Measurements from ENCODE around the gene PALD1. TPM values are rescaled to one million over a fixed set of nuclear protein-coding genes. Genes with fewer than 3 reads are reported as not detected.

Gene PALD1
- total and polyA plus RNA-seq, 9 of the 15 experiments (the other 6 are each of a cell fraction or from before 2014, with no cell fraction given), result 0.03 to 0.29 (median 0.09) TPM; not detected in 2

DNA sequence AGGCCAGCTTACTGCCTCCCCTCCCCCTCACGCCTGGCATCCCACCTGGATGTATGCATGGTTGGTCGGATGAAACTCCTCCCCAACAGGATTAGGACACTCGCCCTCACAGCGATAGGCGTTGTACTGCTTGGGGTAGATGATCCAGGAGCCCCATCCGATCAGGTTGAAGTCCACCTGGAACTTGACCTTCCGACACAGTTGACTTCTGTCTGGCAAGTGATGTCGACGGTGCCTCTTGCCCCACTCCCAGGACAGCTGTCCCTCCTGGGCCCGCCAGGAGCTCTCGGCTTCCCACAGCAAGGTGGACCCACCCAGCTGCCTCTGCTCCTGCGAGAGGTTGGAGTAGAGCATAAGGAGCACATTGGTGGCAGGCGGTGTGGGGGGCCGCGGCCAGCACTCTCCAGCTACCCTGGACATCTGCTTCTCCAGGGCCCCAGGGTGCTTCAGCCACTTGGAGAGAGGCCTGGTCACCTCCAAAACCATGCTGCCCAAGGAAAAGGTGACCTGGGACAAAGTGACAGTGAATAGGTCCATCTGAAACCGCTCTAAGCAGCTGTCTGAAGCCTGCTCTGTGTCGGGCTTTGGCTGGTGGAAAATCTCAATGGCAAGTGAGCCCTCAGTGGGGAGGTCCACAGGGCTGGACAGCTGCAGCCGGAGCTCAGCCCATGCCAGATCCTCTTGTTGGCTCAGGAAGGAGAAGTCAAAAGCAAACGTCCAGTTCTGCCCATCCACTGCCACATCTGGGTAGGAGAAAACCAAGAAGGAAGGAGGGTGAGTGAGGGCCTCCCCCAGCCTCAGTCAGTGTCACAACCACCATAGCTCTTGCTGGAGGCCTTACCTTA, 43.1 kb upstream of the PALD1 start (continued):
- TF ChIP-seq, protein P1, sequence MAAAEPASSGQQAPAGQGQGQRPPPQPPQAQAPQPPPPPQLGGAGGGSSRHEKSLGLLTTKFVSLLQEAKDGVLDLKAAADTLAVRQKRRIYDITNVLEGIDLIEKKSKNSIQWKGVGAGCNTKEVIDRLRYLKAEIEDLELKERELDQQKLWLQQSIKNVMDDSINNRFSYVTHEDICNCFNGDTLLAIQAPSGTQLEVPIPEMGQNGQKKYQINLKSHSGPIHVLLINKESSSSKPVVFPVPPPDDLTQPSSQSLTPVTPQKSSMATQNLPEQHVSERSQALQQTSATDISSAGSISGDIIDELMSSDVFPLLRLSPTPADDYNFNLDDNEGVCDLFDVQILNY (CRISPR knock-in tag; IDR thresholded peaks at IDR 0.05), result no peak
- no peak for TF ChIP-seq MYC (IDR thresholded peaks at IDR 0.05; ENCODE audit: low read depth, low read length)
- no peak for TF ChIP-seq MYC (CRISPR knock-in tag; IDR thresholded peaks at IDR 0.05; ENCODE audit: borderline replicate concordance, low read depth)

DNA sequence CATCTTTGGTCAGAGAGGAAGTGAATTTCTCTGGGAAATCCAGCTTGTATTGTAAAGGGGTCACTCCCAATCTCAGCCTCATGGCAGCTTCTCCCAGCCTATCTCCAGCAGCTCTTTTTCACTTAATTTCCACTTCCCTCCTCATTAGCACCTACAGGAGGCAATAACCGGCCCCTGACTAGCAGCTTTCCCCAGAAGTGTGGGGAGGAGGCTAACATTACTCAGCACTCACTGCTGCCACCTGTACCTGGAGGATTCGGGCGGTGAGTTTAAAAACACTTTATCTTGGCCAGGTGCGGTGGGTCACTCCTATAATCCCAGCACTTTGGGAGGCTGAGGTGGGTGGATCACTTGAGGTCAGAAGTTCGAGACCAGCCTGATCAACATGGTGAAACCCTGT, 40.8 kb upstream of the PALD1 start:
- Histone ChIP-seq H3K9me1 (ENCODE audit: control insufficient read depth, insufficient read depth, low read length) (no peaks in the 10 kb centered on the region), H3K4me1 (replicated peaks in 1 of 2; ENCODE audit: control insufficient read depth in 2 of 2, insufficient read depth in 2 of 2, low read length in 2 of 2) (peaks cover 0 to 19% of the 10 kb centered on the region in 2 experiments; a peak in 3 of 5 replicates), H3K4me2 (ENCODE audit: insufficient read depth, low read length) (no peak overlapping the region), H3K36me3 (ENCODE audit: control insufficient read depth, insufficient read depth, low read length) (no peaks in the 10 kb centered on the region), H3K79me2 (ENCODE audit: control insufficient read depth, insufficient read depth, low read length) (no peaks in the 10 kb centered on the region), H3K9ac (ENCODE audit: insufficient read depth in 1 of 2, low read depth in 2 of 2, low read length in 2 of 2) (no peak overlapping the region), H2AFZ (ENCODE audit: low read depth, low read length) (no peak overlapping the region), H4K20me1 (replicated peaks; ENCODE audit: control insufficient read depth, insufficient read depth, low read length) (no peaks in the 10 kb centered on the region), H3K27ac (ENCODE audit: extremely low read depth, low read depth, low read length) (no peak overlapping the region), H3K4me3 (no peak overlapping the region), H3K9me3 (replicated peaks; ENCODE audit: control insufficient read depth, insufficient read depth, low read depth, low read length) (no peaks in the 10 kb centered on the region), H3K27me3 (ENCODE audit: control insufficient read depth in 2 of 2, insufficient read depth in 2 of 2, low read length in 2 of 2) (peaks cover 53 to 68% of the 10 kb centered on the region in 2 experiments)
- WGBS (ENCODE audit: insufficient coverage, low coverage, missing lambda C conversion rate), result 1% methylated on average over 5 of the region's 5 CpGs
- ChIA-PET POLR2A (interaction anchor here (0.7 to 2.3 kb wide), 2 partner anchors 33 to 1664 kb away, joined by 4 to 6 read pairs; partner anchors contain the start of gene EIF4EBP2), CTCF (ENCODE audit: low intra/inter-chr PET ratio) (no interaction called here)
- intact Hi-C loops (cut with micrococcal nuclease) (no loop called here), in situ Hi-C loops (cut with MboI) (no loop called here)
- DNase-seq (ENCODE audit: extremely low read depth in 1 of 4, low spot score in 3 of 4) (no peak), ATAC-seq (no peak), FAIRE-seq (no peak)
- TF ChIP-seq YBX1 (IDR thresholded peaks at IDR 0.05), result no peak
- TF ChIP-seq ZNF12 (CRISPR knock-in tag; IDR thresholded peaks at IDR 0.05), result no peak
- 0 out of 2 replicates have a peak, but pooled peaks have one; percentile 15 for TF ChIP-seq SPI1 (IDR thresholded peaks at IDR 0.05; ENCODE audit: borderline replicate concordance, low read depth, low read length)
- no TSS peak for BruUV-seq (replicated peaks)
